Posterior vena cava (tissue), 2 donors: Measurements from ENCODE around the gene SPSB1. TPM values are rescaled to one million over a fixed set of nuclear protein-coding genes. Genes with fewer than 3 reads are reported as not detected.

Source experiments
- DNase-seq: peaks from one replicate; pipeline ENCODE4 v3.0.0-alpha.2; 2020; ENCODE audit warnings: low spot score
- intact Hi-C, 2 donors: fragments of 100-400 bp; cut with DNase I; formaldehyde crosslinking; loops; one replicate each; pipeline versions ENCODE4 v1.14.1 to v1.14.2; 2022 to 2023
- total RNA-seq, 2 donors: library from RNA; stranded (reverse); fragmentation: NEBNext Ultra II Directional; extraction: Animal tissue kit (Norgen Biotek cat#: 25700); gene quantifications; one replicate each; pipeline ENCODE4 v1.2.1, GENCODE V29; 2021
- donor health status: DM: yes; HTN: yes; CAD: no.
- donor health status: DM: yes; HTN: yes; CAD: no.

Gene SPSB1
- total RNA-seq, 2 donors from 2014 or later: 30.9 to 48.0 TPM

DNA sequence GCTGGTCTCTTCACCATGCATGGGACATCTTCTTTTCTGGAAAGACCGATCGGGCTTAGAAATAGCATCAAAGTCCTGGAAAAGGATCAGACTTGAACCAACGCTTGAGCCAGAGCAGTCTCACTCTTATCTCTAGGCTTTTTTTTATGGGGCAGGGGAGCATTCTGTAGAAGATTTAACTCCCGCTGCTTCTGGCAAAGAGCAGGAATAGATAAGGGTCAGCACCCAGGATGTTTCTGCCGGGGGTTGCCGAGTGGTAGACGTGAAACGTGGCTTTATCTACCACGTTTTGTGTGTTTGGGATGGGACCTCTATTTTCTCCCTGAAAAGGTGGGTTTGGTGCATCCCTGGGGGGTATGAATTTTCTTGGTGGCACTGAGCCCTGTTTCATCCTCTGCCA lies 18.8 kb downstream of the SPSB1 start:
- intact Hi-C loops: no loop called here
- DNase-seq: no peak

DNA sequence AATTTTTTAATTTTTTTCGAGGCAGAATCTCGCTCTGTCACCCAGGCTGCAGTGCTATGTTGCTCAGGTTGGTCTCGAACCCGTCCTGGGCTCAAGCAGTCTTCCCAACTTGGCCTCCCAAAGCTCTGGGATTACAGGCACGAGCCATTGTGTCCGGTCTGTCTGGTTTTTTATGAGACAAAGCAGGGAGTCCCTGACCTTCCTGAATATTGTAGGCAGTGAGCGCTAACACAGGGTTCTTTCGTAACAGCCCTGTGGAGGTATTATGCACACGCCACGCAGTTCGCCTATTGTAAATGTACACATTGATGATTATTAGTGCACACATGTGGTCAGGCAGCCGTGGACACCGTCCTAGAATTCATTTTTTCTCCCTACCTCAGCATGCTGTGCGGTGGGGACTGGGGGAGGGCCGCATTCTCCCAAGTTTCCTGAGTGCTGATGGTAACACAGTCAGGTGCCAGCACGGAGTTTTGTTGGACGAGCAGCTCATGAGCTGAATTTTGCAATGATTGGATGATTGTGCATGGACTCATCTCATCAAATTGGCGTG lies 19.6 kb downstream of the SPSB1 start:
- DNase-seq: peak; percentile 78
- intact Hi-C loops: no loop called here

DNA sequence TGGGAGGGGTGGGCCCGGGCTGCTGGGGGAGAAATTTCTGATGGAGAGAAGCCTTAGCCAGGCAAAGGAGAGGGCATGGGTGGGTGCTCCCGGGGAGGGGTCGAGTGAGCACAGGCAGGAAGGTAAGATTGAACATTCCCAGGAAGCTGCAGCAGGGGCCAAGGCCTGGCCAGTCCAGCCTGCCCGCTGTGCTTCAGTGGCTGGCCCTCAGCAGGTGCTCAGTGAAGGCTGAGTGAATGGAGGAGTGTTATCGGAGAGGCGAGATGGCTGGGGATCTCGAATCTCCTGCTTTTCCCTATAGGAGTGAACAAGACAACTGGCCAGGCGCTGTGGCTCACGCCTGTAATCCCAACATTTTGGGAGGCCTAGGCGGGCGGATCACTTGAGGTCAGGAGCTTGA lies 20.9 kb downstream of the SPSB1 start:
- no peak for DNase-seq
- intact Hi-C loops: no loop called here

DNA sequence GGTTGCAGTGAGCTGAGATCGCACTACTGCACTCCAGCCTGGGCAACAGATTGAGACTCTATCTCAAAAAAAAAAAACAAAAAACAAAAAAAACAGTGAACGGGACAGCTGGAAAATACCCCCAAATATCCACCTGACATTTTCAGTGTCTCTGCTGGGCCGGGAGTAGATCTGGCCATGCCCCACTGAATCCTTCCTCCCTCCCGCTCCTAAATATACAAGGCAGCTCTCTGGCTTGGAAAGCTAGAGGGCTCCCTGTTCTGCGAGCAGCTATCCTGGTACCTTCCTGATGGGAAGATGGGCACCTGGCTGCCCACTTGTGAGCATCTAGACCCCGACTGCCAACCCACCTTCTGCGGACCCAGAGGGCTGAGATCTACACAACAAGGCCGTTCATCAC lies 21.4 kb downstream of the SPSB1 start:
- intact Hi-C loops: no loop called here
- no peak for DNase-seq

DNA sequence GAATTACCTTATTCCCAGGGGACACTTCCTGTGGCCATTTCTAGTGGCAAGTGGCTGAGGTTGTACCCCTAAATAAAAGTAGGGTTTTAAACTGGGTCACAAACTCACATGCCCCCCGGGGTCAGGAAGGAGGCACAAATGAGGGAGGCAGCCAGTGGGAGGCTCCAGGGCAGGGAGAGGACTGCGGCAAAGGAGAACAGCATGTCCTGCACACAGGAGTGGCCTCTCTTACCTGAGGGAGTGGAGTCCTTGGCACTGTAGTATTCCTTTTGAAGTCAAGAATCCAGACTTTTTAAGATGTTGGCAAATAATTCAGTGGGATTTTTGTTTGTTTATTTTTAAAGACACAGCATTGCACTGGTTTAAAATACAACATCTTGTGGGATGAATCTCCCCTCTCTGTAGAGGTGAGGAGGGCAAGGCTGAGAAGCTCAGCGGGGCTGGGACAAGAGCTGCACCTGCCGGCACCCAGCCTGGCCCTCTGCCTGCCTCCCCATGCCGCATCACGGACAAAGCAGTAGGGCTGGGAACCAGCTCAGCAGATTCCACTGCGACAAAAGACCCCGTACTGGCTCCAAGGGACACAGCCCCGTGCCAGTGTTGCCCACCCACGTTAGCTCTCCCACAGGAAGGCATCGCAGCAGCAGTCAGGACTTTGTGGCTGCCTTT lies 22.2 kb downstream of the SPSB1 start:
- no peak for DNase-seq
- intact Hi-C loops: no loop called here

DNA sequence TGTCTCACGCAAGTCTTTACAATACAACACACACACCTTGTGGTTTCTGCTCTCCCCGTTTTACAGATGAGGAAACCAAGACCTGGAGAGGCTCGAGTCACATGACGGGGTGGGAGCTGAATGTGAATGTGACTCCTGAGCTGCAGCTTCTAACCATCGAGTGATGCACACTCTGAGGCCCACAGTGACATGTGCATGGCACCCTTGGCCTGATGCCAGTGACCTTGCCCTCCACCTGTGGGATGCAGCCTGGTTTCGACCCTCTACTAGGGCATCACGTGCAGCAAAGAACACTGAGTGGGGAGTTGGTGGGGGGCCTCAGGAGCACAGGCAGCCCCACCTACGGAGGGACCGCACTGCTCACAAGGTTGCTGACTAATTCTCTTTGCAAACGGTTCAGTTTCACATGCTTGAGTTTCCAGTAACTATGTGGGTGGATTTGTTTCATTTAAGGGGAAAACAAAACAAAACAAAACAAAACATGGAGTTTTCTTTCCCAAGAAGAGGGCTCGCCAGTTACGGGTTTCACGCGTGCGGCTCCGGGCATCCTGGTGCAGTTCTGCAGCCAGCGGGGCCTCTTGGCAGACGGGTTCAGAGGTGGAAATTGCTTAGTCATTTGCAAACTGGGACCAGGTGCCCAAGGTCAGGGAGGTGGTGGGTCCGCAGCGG lies 22.9 kb downstream of the SPSB1 start:
- DNase-seq: no peak
- intact Hi-C loops: no loop called here

DNA sequence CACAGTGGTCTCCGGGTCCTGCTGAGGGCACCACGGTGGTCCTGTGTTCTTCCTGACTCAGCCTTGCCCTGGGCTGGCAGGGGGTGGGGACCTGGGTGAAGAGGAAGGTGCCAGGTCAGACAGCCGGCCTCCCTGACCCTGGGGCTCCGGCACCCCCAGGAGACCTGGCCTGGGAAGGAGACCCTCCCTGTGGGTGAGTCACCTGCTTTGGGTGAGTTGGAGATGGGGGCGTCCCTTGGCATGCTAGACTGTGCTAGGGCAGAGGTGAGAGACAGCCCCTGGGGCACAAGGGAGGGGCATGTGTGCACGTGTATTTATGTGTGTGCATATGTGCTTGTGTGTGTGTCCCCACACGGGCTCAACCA lies 23.4 kb downstream of the SPSB1 start:
- no peak for DNase-seq
- intact Hi-C loops: no loop called here

DNA sequence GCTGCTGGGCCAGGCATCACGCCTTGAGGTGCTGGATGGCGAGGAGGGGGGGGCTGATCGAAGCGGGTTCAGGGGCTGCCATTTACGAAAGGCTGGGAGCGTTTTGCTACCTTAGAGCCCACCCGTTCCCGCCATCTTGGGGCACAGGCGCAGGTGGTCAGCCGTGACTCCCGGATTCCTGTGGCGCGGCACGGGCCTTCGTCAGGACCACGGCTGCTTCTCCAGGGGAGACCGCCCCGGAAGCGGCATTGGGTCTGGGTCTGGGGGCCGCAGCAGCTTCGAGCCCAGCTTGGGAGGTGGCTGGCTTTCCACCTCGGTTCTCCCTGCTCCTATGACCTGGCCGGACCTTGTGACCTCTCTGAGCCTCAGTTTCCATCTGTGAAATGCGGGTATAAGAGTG lies 23.8 kb downstream of the SPSB1 start:
- DNase-seq: no peak
- intact Hi-C loops: no loop called here

DNA sequence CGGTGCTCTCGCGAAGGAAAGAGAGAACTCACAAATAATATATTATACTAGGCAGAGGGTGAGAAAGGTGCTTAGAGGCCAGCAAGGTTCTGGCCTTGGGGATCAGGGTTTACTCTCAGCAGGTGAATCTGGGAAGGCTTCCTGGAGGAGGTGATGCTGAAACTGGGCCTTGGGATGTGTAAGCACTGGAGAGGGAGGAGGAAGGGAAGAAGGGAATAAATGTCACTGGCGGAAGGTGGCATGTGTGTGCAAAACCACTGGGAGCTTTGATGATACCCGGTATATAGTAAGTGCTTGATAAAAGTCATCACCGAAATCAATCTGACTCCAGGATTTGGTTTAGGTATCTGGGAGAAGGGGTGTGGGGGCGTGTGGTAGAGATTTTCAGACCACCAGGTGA lies 24.4 kb downstream of the SPSB1 start:
- DNase-seq: no peak
- intact Hi-C loops: no loop called here

DNA sequence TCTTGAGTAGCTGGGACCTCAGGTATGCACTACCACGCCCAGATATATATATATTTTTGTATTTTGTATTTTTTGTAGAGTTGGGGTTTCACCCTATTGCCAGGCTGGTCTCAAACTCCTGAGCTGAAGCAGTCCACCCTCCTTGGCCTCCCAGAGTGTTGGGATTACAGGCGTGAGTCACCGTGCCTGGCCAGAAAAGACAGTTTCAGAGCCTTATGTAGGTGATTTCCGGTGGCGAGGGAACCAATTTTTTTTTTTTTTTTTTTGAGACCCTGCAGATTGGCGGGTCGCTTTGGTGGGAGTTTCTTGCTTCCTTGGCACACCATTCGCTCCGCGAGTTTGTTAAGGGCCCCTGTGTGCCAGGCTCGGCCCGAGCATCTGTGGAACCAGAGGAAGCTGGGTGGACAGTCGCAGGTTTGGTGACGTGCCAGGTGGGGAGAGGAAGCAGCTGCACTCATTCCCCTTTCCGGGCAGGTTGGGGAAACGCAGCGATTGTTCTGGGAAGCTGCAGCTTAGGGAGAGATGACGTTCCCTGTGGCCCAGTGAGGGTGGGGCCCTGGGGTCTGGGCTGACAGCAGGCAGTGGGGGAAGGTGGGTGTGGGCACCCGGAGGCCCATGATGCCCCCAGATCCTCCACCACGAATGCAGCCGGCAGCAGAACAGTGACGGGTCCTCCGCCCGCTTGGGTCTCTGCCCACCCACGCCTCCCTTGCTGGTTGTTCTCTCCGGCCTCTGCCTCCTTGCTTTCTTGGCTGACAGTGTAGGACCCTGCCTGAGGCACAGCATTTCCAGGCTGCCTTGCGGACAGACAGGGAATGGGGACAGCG lies 25.1 kb downstream of the SPSB1 start:
- DNase-seq: peak; percentile 89
- intact Hi-C loops: no loop called here

DNA sequence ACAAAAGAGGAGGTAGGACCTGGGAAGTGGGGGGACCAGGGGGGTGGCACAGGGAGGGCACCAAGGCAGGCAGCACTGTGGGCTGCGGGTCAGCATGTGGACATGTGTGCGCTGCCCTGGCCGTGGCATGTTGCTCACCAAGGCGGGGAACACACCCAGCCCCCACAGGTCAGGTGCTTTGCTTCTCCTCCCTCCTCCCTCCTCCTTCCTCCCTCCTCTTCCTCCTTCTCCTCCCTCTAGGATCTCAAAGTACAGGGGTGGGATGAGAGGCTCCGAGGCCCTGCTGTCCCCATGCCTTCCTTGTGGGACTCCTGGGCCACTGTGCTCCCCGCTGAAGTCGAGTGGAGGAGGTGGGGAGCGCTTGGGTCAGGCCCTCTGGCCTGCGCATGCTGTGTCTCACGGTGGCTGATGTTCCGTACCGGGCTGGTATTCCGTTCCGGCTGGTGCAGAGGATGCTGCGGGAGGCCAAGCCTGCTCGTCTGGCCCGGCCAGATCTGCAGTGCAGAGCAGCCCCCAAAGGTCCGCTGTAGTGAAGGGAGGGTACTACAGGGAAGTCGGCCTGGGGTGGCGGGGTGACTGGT lies 26.6 kb downstream of the SPSB1 start:
- DNase-seq: peak; percentile 54
- intact Hi-C loops: no loop called here

DNA sequence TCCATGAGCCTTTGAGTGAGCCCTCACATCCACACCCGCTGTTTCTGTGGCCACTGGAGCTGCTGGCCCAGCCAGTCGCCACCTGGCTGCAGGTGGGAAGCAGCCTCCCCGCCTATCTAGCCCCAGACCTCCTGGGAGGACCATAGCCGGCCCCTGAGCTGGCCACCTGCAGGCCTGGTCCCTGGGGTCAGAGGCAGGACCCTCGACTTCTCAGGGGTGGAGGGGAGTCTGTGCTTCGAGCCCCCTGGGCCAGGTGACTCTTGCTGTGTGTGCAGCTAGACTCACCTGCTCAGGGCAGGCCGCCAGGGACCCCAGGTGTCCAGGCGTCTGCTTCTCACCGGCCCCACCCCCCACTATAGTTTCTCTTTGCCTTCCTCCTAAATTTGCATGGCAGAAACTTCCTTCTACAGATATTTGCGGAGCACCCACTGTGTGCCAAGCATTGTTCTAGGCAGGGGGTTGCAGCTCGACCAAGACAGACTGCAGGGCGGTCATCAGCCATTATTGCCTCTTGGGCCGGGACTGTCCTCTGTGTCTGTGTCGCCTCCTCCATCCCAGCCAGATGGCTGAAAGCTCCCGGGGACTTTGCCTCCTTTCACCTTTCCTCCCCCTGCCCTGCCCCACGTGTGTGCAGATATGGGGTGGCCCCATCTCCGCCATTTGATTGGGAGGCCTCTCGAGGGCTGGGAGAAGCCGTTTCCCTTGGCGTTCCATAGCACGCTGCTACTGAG lies 27.3 kb downstream of the SPSB1 start:
- intact Hi-C loops: no loop called here
- DNase-seq: peak; percentile 66

DNA sequence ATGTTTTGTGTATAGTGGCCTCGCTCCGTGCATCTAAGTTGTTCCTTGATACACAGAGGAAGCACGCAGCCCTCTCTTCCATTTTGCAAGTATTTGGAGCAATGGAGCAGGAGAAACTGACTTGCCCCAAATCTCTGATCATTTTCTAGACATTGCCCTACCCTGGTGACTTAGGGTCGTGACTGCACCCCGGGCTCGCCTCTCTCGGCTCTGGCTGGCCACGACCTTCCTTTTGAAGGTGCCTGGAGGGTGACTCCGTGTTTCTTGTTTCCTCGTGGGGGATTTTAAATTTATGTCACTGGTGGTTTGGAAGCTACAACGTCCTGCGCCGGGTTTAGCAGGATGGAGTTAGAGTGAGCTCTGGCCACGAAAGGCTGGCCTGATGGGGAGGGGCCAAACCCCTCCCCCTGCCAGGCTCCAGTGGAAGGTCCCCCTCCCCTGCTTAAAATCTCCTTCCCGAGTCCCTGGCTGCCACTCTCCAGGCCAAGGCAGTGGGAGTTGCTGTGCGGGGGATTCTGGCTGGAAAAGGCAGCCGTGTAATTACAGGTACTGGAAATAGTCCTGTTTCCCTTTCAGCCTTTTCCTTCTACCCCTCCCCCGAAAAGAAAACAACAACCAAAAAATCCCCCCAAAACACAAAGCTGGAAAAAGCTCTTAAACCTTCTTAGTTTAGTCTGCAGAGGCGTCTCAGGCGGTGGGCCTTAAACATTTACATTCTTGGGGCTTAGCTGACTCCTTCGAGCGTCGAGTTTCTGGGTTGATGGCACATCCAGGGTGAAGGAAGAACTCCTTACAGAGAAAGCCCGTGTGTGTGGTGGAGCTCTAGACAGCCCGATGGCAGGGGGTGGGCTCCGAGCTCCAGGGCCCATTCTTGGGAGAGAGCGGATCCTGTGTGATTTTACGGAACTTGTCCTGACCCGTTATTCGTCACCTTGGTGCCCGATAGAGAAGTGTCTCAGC lies 28.1 kb downstream of the SPSB1 start:
- DNase-seq: no peak
- intact Hi-C loops: no loop called here

DNA sequence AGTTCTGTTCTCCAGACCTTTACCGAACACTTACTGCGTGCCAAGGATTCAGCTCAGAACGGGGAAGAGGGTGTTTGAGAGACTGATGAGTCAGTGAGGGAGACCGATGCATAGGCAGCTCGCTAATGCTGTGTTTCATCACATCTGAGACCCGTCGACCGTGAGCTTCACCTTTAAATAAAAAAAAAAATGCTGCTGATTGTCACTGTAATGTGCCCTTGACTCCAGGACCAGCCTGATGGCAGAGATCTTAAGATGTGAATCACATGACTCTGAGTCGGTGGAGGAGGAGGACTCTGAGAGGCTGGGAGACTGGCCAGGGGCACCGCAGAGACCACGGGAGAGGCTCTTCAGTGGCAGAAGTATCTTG lies 28.8 kb downstream of the SPSB1 start:
- no peak for DNase-seq

DNA sequence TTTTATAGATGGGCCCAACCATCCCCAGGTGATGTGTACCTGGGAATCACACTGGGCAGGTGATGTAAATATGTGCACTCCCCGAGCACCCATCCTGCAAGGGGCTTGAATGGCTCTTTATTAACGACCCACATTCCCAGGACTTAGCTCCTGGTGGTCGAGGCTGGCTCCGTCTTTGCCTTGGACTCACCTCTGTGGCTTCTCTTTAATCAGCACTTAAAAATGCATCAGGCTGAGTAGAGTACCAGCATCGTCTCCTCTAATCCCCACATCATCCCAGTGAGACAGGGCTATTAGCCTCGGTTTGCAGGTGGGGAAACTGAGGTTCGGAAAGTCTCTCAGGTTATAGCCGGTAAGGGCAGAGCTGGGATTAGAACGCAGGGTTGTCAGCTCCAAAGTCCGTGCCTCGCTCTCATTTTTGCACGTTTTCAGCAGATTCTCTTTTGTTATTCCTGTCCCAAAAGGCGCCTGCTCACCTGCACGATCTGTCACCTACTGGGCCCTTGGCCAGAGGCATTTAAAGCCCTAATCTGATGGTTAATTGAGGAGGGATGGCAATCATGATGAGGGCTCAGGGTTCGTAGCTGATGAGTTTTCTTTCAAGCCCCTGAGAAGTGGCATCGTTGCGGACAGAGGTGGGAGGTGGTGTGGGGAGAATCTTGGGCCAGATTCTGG lies 29.4 kb downstream of the SPSB1 start:
- intact Hi-C loops: no loop called here
- DNase-seq: no peak

More for the DNA sequence above, 28.8 kb downstream of the SPSB1 start:
- intact Hi-C loops: no loop called here

DNA sequence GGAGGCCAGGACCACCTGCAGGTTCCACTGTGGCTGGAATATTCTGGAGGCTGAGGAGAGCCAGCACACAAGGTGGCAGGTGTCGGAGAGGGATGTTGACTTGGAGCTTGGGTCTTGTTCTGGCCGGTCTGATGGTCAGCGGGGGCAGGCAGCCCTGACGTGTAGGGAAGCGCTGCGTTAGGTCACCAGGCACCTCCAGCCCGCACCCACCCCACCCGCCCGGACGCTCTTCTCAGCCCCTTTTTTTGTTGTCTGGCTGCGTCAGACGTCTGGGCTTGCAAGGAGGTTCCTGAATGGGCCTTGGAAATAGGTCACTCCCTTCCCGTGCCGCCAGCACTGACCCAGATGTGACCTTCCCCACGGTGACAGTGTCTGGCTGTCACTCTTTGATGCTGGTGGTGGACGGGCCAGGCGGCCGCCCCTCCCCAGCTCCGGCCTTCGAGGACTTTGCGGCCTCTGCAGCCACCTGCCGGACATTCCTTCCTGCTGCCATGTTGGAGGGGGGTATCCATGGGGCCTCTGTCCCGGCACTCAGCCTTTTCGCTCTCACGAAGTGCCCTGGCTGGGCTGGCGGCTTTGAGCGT lies 30.1 kb downstream of the SPSB1 start:
- intact Hi-C loops: no loop called here
- DNase-seq: no peak
